Activated B cell treated with CpG ODN at 0.5 μM for 24 hours (primary cell): ENCODE data around the gene SLC35D2. TPM values are rescaled to one million over a fixed set of nuclear protein-coding genes. Genes with fewer than 3 reads are reported as not detected.

Experiments
- ATAC-seq: fragments of 200-7000 bp; cut with Tn5 transposase; one replicate; pipeline ENCODE4 v1.10.0; 2021; ENCODE audit warnings: low read depth, mild to moderate bottlenecking, moderate library complexity
- CTCF ChIA-PET: fragments of 350-600 bp; sonication (Branson Sonifier 250); formaldehyde crosslinking; loops from one replicate; lab custom pipeline; 2021; ENCODE audit warnings: antibody characterized with exemption; lab: Charles Lee
- POLR2A ChIA-PET: fragments of 350-600 bp; sonication (Branson Sonifier 250); formaldehyde crosslinking; loops from one replicate; lab custom pipeline; 2021; ENCODE audit warnings: antibody characterized with exemption; lab: Charles Lee
- DNase-seq: peaks from one replicate; pipeline ENCODE4 v3.0.0; 2022
- H3K27ac Mint-ChIP-seq: one replicate; pipeline ENCODE4 v1.8.0; 2020; ENCODE audit warnings: mixed read lengths
- H3K27me3 Mint-ChIP-seq: one replicate; pipeline ENCODE4 v1.8.0; 2021; ENCODE audit warnings: mixed read lengths
- H3K36me3 Mint-ChIP-seq: one replicate; pipeline ENCODE4 v1.8.0; 2021; ENCODE audit warnings: low read depth, mixed read lengths
- H3K4me1 Mint-ChIP-seq: one replicate; pipeline ENCODE4 v1.8.0; 2021; ENCODE audit warnings: mixed read lengths
- H3K4me3 Mint-ChIP-seq: one replicate; pipeline ENCODE4 v1.8.0; 2020; ENCODE audit warnings: mild to moderate bottlenecking, mixed read lengths
- H3K9me3 Mint-ChIP-seq: one replicate; pipeline ENCODE4 v1.8.0; 2020; ENCODE audit warnings: mixed read lengths
- CTCF ChIP-seq: fragments of 200-600 bp; IDR thresholded peaks from one replicate; pipeline ENCODE4 v1.8.0; 2022; ENCODE audit warnings: antibody characterized with exemption, mild to moderate bottlenecking
- intact Hi-C: fragments of 100-400 bp; cut with micrococcal nuclease; formaldehyde crosslinking; loops from one replicate; pipeline ENCODE4 v1.15.1; 2024
- total RNA-seq: library from RNA; stranded (reverse); gene quantifications from 2 replicates; pipeline ENCODE4 v1.2.3, GENCODE V29; 2022

SLC35D2 gene
- total RNA-seq, 1 donor from 2014 or later: 10.9 TPM

GRCh38 chr9:96418083-96418919 lies 34.8 kb upstream of the SLC35D2 start, which contains the start of gene ZNF367:
ZNF367 (minus strand) TSS chr9:96418370; CDS start chr9:96418032, 338 bp downstream.
- Mint-ChIP-seq H3K27me3 (no peaks in the 10 kb centered on the region), H3K4me3 (peak within 1 kb of the TSS; percentile 93), H3K36me3 (peaks cover 2% of the 10 kb centered on the region), H3K9me3 (no peaks in the 10 kb centered on the region), H3K27ac (peak within 1 kb of the TSS; percentile 92), H3K4me1 (peaks cover 43% of the 10 kb centered on the region)
- ChIA-PET POLR2A (interaction anchor here (1.0 to 1.8 kb wide), 6 partner anchors 31 to 1215 kb away, joined by 3 to 14 read pairs (median 6); partner anchors contain the start of genes HABP4, PRXL2C, SLC35D2 and TSTD2), CTCF (no interaction called here)
- DNase-seq (peak; percentile 89), ATAC-seq (peak; percentile 76)
- intact Hi-C loops: loop anchor here (1.0 to 10.0 kb wide), 14 partner anchors 32 to 1839 kb away; partner anchors contain the start of genes ANP32B, ERCC6L2, HABP4 and PRXL2C
- no peak for TF ChIP-seq CTCF

- Mint-ChIP-seq H3K4me1 (peaks cover 49% of the 10 kb centered on the region), H3K9me3 (no peaks in the 10 kb centered on the region), H3K27ac (peak overlapping the region; percentile 88), H3K4me3 (peak overlapping the region; percentile 93), H3K27me3 (no peaks in the 10 kb centered on the region), H3K36me3 (peaks cover 2% of the 10 kb centered on the region)
- ChIA-PET POLR2A (interaction anchor here (1.6 kb wide), 1 partner anchor 35 kb away, joined by 7 read pairs; the partner anchor contains the start of gene SLC35D2), CTCF (no interaction called here)
- DNase-seq (no peak), ATAC-seq (no peak)
- intact Hi-C loops: loop anchor here (1.0 to 10.0 kb wide), 14 partner anchors 33 to 1840 kb away; partner anchors contain the start of genes ANP32B, ERCC6L2, HABP4 and PRXL2C
- no peak for TF ChIP-seq CTCF
Measured at GRCh38 chr9:96417661-96418082, 34.2 kb upstream of the SLC35D2 start.

GRCh38 chr9:96417051-96417586 lies 33.6 kb upstream of the SLC35D2 start:
- ATAC-seq (peak; percentile 2), DNase-seq (peak; percentile 89)
- H3K27me3 Mint-ChIP-seq: no peaks in the 10 kb centered on the region
- H3K4me3 Mint-ChIP-seq: peak overlapping the region; percentile 86
- H3K27ac Mint-ChIP-seq: peak overlapping the region; percentile 92
- intact Hi-C loops: loop anchor here (5.0 to 10.0 kb wide), 8 partner anchors 90 to 1840 kb away; partner anchors contain the start of genes ANP32B, TBC1D2, TDRD7 and ZNF510
- no peaks in the 10 kb centered on the region for H3K9me3 Mint-ChIP-seq
- ChIA-PET CTCF (no interaction called here), POLR2A (interaction anchor here (0.6 to 1.0 kb wide), 2 partner anchors 33 to 269 kb away, joined by 3 to 7 read pairs; partner anchors contain the start of gene HABP4)
- peaks cover 53% of the 10 kb centered on the region for H3K4me1 Mint-ChIP-seq
- H3K36me3 Mint-ChIP-seq: peaks cover 2% of the 10 kb centered on the region
- TF ChIP-seq CTCF: no peak

GRCh38 chr9:96413302-96414221 lies 30.1 kb upstream of the SLC35D2 start:
- ATAC-seq (peak; percentile 33), DNase-seq (no peak)
- ChIA-PET CTCF (interaction anchor here (1.5 to 1.7 kb wide), 3 partner anchors 15 to 154 kb away, joined by 4 to 10 read pairs (median 6); no protein-coding TSS in a partner anchor), POLR2A (interaction anchor here (0.6 to 2.2 kb wide), 7 partner anchors 30 to 538 kb away, joined by 3 to 14 read pairs (median 3); partner anchors contain the start of genes ERCC6L2, HABP4 and SLC35D2)
- Mint-ChIP-seq H3K27me3 (no peaks in the 10 kb centered on the region), H3K27ac (peak overlapping the region; percentile 92), H3K4me3 (peak overlapping the region; percentile 82), H3K4me1 (peaks cover 37% of the 10 kb centered on the region), H3K9me3 (no peaks in the 10 kb centered on the region), H3K36me3 (no peaks in the 10 kb centered on the region)
- TF ChIP-seq CTCF: no peak
- intact Hi-C loops: loop anchor here (1.0 to 10.0 kb wide), 3 partner anchors 30 to 1096 kb away; partner anchors contain the start of genes FANCC and SLC35D2
